GM18873 (cell line): Measurements from ENCODE around the gene ZNF561.
"Not testable (repeated sequence)": the region's sequence is repeated elsewhere in the genome, so short reads cannot be mapped to it uniquely, and the experiment has no call there.

Experiments used
- ATAC-seq: cut with Tn5 transposase; IDR thresholded peaks from one replicate; pipeline ENCODE4 v1.9.1; 2021; ENCODE audit warnings: mild to moderate bottlenecking, moderate library complexity, moderate number of reproducible peaks; ENCODE audit not compliant: unreplicated experiment, low FRiP score

The ZNF561 gene

DNA sequence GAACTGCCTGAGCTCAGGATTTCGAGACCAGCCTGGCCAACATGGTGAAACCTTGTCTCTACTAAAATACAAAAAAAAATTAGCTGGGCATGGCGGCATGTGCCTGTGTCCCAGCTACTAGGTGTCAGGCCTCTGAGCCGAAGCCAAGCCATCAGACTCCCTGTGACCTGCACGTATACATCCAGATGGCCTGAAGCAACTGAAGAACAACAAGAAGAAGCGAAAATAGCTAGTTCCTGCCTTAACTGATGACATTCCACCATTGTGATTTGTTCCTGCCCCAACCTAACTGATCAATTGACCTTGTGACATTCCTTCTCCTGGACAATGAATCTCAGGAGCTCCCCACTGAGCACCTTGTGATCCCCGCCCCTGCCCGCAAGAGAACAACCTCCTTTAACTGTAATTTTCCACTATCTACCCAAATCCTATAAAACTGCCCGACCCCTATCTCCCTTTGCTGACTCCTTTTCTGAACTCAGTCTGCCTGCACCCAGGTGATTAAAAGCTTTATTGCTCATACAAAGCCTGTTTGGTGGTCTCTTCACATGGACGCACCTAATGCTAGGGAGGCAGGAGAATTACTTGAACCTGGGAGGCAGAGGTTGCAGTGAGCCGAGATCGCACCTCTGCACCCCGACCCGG is 38.8 kb downstream of the ZNF561 start:
- ATAC-seq, result not testable (repeated sequence)

- ATAC-seq, result no peak
Measured at GRCh38 chr19:9580728-9581127, 40.3 kb downstream of the ZNF561 start.

- ATAC-seq, result no peak
Measured at GRCh38 chr19:9570255-9570654, 50.8 kb downstream of the ZNF561 start.

DNA sequence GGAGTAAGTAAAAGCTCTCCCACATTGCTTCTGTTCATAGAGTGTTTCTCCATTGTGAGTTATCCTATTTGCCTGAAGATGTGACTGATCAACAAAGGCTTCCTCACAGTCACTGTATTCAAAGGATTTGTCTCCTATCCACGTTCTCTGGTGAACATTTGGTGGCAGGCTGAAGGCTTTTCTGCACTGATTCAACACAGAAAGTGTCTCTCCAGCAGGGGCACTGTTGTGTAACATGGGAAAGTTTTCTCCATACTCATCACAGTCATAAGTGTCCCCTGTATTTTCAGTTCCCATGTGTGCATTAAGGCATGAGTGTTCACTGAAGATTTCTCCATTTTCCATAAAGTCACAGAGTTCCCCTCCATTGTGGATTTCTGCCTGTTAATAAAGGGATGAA is 54.3 kb downstream of the ZNF561 start:
- no peak for ATAC-seq

DNA sequence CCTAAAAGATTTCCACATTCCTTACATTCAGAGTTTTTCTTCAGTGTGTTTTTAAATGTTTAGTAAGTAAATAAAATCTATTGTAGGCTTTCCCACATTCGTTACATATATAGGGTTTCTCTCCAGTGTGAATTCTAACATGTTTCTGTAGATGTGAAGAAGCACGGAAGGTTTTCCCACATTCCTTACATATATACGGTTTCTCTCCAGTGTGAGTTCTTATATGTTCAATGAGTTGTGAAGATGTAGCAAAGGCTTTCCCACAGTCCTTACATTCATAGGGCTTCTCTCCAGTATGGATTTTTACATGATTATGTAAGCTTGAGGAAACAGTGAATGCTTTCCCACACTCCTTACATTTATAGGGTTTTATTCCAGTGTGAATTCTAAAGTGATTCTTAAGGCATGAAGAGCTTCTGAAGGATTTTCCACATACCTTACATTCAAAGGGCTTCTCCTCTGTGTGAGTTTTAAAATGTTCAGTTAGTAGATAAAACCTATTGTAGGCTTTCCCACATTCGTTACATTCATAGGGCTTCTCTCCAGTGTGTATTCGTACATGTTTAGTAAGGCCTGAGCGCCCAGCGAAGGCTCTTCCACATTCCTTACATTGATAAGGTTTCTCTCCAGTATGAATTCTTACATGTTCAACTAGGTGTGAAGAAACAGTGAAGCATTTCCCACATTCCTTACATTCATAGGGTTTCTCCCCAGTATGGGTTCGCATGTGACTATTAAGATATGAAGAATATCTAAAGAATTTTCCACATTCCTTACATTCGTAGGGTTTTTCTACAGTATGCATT is 54.9 kb downstream of the ZNF561 start:
- ATAC-seq, result no peak
